ENCODE data around the gene UCKL1.

The UCKL1 gene

GRCh38 chr20:63895202-63895951, 60.8 kb downstream of the UCKL1 start:
- H3K9ac ChIP-seq (ENCODE audit: low read length), result peak overlapping the region; percentile 70
- peak overlapping the region; percentile 76 for H3K4me3 ChIP-seq (ENCODE audit: low read length)
- H3K4me1 ChIP-seq (ENCODE audit: low read length), result peaks cover 7% of the 10 kb centered on the region
- no peaks in the 10 kb centered on the region for H3K9me2 ChIP-seq (replicated peaks; ENCODE audit: insufficient read depth, low read length)
- no peaks in the 10 kb centered on the region for H3K9me3 ChIP-seq (replicated peaks; ENCODE audit: insufficient read depth, low read length)
- H4K20me1 ChIP-seq (ENCODE audit: insufficient read depth, low read length), result peaks cover 11% of the 10 kb centered on the region
- no peaks in the 10 kb centered on the region for H3K27me3 ChIP-seq (replicated peaks; ENCODE audit: insufficient read depth, low read length)
- no peak for TF ChIP-seq EZH2phosphoT487 (IDR thresholded peaks at IDR 0.05; ENCODE audit: low read length)
- no peak for TF ChIP-seq CTCF (IDR thresholded peaks at IDR 0.05; ENCODE audit: low read length)
- peak overlapping the region; percentile 99 for H3K4me2 ChIP-seq (ENCODE audit: low read depth, low read length)
- peaks cover 18% of the 10 kb centered on the region for H3F3A ChIP-seq (ENCODE audit: insufficient read depth, low read length)
- H3K36me3 ChIP-seq (replicated peaks; ENCODE audit: insufficient read depth, low read length), result no peaks in the 10 kb centered on the region
- DNase-seq, result no peak
- no peak overlapping the region for H2AFZ ChIP-seq (ENCODE audit: low read length)
- H3K79me2 ChIP-seq (ENCODE audit: low read length), result peaks cover 44% of the 10 kb centered on the region
- peak overlapping the region; percentile 73; the same call in 1 of the 2 replicates for H3K27ac ChIP-seq (ENCODE audit: low read length)

DNA sequence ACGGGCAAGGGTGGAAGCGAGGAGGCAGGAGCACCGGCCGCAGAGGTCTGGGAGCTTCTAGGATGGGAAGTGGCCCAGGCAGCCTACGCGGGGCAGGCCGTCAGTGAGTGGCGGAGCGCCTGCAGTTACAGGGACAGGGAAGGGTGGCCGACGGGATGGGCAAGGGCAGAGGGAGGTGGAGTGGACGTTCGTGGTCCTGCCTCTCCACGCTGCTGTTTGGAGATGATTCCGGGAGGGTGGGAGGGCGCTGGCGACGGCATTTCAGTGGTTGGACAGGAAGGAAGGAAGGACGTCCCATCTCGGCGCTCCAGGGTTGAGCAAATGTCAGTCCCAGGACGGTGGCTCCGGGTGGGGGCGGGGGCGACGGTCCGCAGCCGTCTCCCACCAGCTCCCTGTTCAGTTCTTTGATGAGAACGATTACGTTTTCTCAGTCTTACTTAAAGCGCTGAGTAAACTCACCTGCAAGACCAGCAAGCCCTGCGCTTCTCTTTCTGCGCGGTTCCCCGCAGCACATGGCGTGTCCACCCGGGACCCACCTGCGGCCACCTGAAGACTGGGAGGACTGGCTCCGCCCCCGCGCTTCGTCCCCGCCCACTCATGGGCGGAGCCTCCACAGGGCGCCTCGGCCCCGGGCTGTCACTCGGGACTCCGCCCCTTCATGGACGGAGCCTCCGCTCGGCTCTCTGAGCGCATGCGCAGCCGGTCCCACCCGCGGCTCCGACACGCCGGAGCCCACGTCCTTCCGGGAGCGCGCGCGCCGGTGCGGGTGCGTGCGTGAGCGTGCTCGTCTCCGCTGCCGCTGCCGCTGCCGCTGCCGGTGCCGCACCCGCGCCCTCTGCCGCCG, 61.6 kb downstream of the UCKL1 start, which contains the start of gene DNAJC5:
Gene DNAJC5 (plus strand): TSS at position 769 of the 844 bp plus-strand sequence. CDS start 33,220 bp downstream, outside the sequence.
- Histone ChIP-seq H3K9me3 (replicated peaks; ENCODE audit: insufficient read depth, low read length) (no peaks in the 10 kb centered on the region), H3K4me1 (ENCODE audit: low read length) (peaks cover 7% of the 10 kb centered on the region), H3K4me3 (ENCODE audit: low read length) (peak within 1 kb of the TSS; percentile 76), H3K4me2 (ENCODE audit: low read depth, low read length) (peak within 1 kb of the TSS; percentile 99), H3K36me3 (replicated peaks; ENCODE audit: insufficient read depth, low read length) (no peaks in the 10 kb centered on the region), H3K79me2 (ENCODE audit: low read length) (peaks cover 39% of the 10 kb centered on the region), H3F3A (ENCODE audit: insufficient read depth, low read length) (peaks cover 18% of the 10 kb centered on the region), H3K9ac (ENCODE audit: low read length) (peak within 1 kb of the TSS; percentile 70), H2AFZ (ENCODE audit: low read length) (peak within 1 kb of the TSS; percentile 71; the same call in 1 of the 2 replicates), H3K27ac (ENCODE audit: low read length) (peak within 1 kb of the TSS; percentile 73; the same call in 1 of the 2 replicates), H3K27me3 (replicated peaks; ENCODE audit: insufficient read depth, low read length) (no peaks in the 10 kb centered on the region), H3K9me2 (replicated peaks; ENCODE audit: insufficient read depth, low read length) (no peaks in the 10 kb centered on the region), H4K20me1 (ENCODE audit: insufficient read depth, low read length) (peaks cover 11% of the 10 kb centered on the region)
- TF ChIP-seq EZH2 (optimal IDR thresholded peaks at IDR 0.05; ENCODE audit: low read depth, low read length) (no peak), CTCF (IDR thresholded peaks at IDR 0.05; ENCODE audit: low read length) (no peak), EZH2phosphoT487 (IDR thresholded peaks at IDR 0.05; ENCODE audit: low read length) (no peak)
- DNase-seq, result peak; percentile 96

DNA sequence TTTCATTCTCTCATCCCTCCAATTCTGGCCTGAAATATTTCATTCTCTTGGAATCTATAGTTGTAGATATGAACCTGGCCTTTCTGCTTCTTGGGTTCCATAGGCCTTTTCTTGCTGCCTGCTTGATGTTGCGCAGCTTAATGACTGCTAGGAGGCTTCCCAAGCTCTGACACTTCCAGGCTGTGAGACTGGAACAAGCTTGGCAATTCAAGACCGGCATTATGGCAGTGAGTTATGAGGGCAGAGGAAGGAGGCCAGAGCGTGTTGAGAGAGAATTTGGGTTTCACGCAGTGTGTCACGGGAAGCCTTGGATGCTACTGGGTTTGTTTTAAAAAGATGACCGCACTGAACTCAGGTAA, 62.2 kb downstream of the UCKL1 start:
- H3F3A ChIP-seq (ENCODE audit: insufficient read depth, low read length), result peaks cover 18% of the 10 kb centered on the region
- no peak overlapping the region for H3K9ac ChIP-seq (ENCODE audit: low read length)
- peaks cover 33% of the 10 kb centered on the region for H3K79me2 ChIP-seq (ENCODE audit: low read length)
- peak overlapping the region; percentile 95 for H3K4me2 ChIP-seq (ENCODE audit: low read depth, low read length)
- no peaks in the 10 kb centered on the region for H3K27me3 ChIP-seq (replicated peaks; ENCODE audit: insufficient read depth, low read length)
- no peaks in the 10 kb centered on the region for H3K36me3 ChIP-seq (replicated peaks; ENCODE audit: insufficient read depth, low read length)
- no peaks in the 10 kb centered on the region for H3K9me3 ChIP-seq (replicated peaks; ENCODE audit: insufficient read depth, low read length)
- H3K4me3 ChIP-seq (ENCODE audit: low read length), result no peak overlapping the region
- H3K9me2 ChIP-seq (replicated peaks; ENCODE audit: insufficient read depth, low read length), result no peaks in the 10 kb centered on the region
- H2AFZ ChIP-seq (ENCODE audit: low read length), result no peak overlapping the region
- TF ChIP-seq CTCF (IDR thresholded peaks at IDR 0.05; ENCODE audit: low read length) (no peak), EZH2 (optimal IDR thresholded peaks at IDR 0.05; ENCODE audit: low read depth, low read length) (no peak), EZH2phosphoT487 (IDR thresholded peaks at IDR 0.05; ENCODE audit: low read length) (no peak)
- H3K4me1 ChIP-seq (ENCODE audit: low read length), result peaks cover 7% of the 10 kb centered on the region
- no peak for DNase-seq
- H4K20me1 ChIP-seq (ENCODE audit: insufficient read depth, low read length), result peaks cover 11% of the 10 kb centered on the region
- no peak overlapping the region for H3K27ac ChIP-seq (ENCODE audit: low read length)
